Right lobe of liver (tissue), 4 donors: Measurements from ENCODE around the gene DOCK10.

Source experiments
- POLR2A ChIP-seq: fragments of 450-650 bp; IDR thresholded peaks from one replicate; pipeline ENCODE4 v1.6.1; 2017; ENCODE audit warnings: antibody characterized with exemption, mild to moderate bottlenecking
- TF ChIP-seq, protein P1 (sequence below), 4 donors: fragments of 200-600 bp in 3 of 4; fragments of 450-650 bp in 1 of 4; IDR thresholded peaks; one replicate each; pipeline versions ENCODE4 v1.5.1 to v1.8.0; 2016 to 2022; ENCODE audit warnings: antibody characterized with exemption in 4 of 4, mild to moderate bottlenecking in 2 of 4
- donor health status: DM: no; HTN: no; CAD: no.
- donor health status: DM: no; HTN: no; CAD: no.
- donor health status: DM: no; HTN: yes; CAD: no.

DNA sequence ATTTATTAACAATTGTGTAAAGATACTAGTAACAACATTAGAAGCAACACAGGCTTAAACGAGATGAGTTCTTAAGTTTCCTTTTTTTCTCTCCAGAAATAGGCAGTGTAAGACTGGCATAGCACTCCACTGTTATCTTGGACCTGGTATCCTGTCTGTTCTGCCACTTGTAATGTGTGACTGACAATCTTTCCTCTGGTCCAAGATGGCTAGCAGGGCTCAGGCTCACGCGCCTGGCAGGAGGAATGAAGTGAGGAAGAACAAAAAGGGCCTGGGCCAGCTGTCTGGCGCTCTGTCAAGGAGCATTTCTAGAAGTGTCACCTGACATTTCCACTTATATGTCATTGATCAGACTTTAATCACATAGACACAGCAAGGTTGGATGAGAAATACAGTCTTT, 294.5 kb downstream of the DOCK10 start:
- TF ChIP-seq, protein P1, sequence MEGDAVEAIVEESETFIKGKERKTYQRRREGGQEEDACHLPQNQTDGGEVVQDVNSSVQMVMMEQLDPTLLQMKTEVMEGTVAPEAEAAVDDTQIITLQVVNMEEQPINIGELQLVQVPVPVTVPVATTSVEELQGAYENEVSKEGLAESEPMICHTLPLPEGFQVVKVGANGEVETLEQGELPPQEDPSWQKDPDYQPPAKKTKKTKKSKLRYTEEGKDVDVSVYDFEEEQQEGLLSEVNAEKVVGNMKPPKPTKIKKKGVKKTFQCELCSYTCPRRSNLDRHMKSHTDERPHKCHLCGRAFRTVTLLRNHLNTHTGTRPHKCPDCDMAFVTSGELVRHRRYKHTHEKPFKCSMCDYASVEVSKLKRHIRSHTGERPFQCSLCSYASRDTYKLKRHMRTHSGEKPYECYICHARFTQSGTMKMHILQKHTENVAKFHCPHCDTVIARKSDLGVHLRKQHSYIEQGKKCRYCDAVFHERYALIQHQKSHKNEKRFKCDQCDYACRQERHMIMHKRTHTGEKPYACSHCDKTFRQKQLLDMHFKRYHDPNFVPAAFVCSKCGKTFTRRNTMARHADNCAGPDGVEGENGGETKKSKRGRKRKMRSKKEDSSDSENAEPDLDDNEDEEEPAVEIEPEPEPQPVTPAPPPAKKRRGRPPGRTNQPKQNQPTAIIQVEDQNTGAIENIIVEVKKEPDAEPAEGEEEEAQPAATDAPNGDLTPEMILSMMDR (IDR thresholded peaks at IDR 0.05): no peak
- no peak for TF ChIP-seq POLR2A
